Dedifferentiated amniotic fluid mesenchymal stem cell (primary cell): ENCODE measurements around the gene LAMA5.

Experiments used
- DNase-seq: peaks from one replicate; pipeline ENCODE4 v3.0.0-alpha.2; 2016; ENCODE audit errors: extremely low spot score

Gene LAMA5

GRCh38 chr20:62289898-62290297, 77.2 kb downstream of the LAMA5 start:
- no peak for DNase-seq

GRCh38 chr20:62289131-62289530, 78.0 kb downstream of the LAMA5 start:
- no peak for DNase-seq

- no peak for DNase-seq
Observed at GRCh38 chr20:62288535-62289105, 78.5 kb downstream of the LAMA5 start.

GRCh38 chr20:62287759-62288534, 79.2 kb downstream of the LAMA5 start:
- no peak for DNase-seq

GRCh38 chr20:62287129-62287528, 80.0 kb downstream of the LAMA5 start:
- no peak for DNase-seq

- DNase-seq = no peak
Observed at GRCh38 chr20:62286493-62287064, 80.5 kb downstream of the LAMA5 start.

- DNase-seq = no peak
Observed at GRCh38 chr20:62285722-62286121, 81.4 kb downstream of the LAMA5 start.

GRCh38 chr20:62285151-62285550, 82.0 kb downstream of the LAMA5 start:
- no peak for DNase-seq

GRCh38 chr20:62284448-62284847, 82.7 kb downstream of the LAMA5 start:
- no peak for DNase-seq

- no peak for DNase-seq
Observed at GRCh38 chr20:62282877-62283503, 84.1 kb downstream of the LAMA5 start.

- no peak for DNase-seq
Observed at GRCh38 chr20:62282103-62282502, 85.0 kb downstream of the LAMA5 start.

- DNase-seq = no peak
Observed at GRCh38 chr20:62281161-62281933, 85.8 kb downstream of the LAMA5 start.

GRCh38 chr20:62280303-62280702, 86.8 kb downstream of the LAMA5 start:
- no peak for DNase-seq

GRCh38 chr20:62277253-62277652, 89.9 kb downstream of the LAMA5 start:
- no peak for DNase-seq

GRCh38 chr20:62276439-62276838, 90.7 kb downstream of the LAMA5 start:
- DNase-seq = no peak

GRCh38 chr20:62275219-62275618, 91.9 kb downstream of the LAMA5 start:
- no peak for DNase-seq

GRCh38 chr20:62274332-62274950, 92.7 kb downstream of the LAMA5 start:
- DNase-seq = no peak

- no peak for DNase-seq
Observed at GRCh38 chr20:62273416-62273815, 93.7 kb downstream of the LAMA5 start.

GRCh38 chr20:62272200-62272599, 94.9 kb downstream of the LAMA5 start:
- DNase-seq = no peak

GRCh38 chr20:62269871-62270270, 97.2 kb downstream of the LAMA5 start:
- DNase-seq = no peak

GRCh38 chr20:62269378-62269777, 97.7 kb downstream of the LAMA5 start:
- no peak for DNase-seq
